Gastrocnemius medialis (tissue), 4 donors: ENCODE measurements around the gene VAT1. TPM values are rescaled to one million over a fixed set of nuclear protein-coding genes. Genes with fewer than 3 reads are reported as not detected.
A peak's percentile ranks its signal among the peaks of the same experiment; 100 is the strongest.

ENCODE experiments used
- ATAC-seq, 2 donors: fragments of 150-250 bp; one replicate each; pipeline ENCODE4 v1.9.1; 2016
- DNase-seq, 2 donors: peaks; one replicate each; pipeline ENCODE4 v3.0.0-alpha.2; 2019
- H3K27ac ChIP-seq, 4 donors: fragments of 200-600 bp; sonication (generic); 1 replicate in 1 of 4; 2 replicates in 3 of 4; pipeline ENCODE4 v1.5.1; 2016 to 2018; ENCODE audit warnings: mild to moderate bottlenecking in 2 of 4, moderate library complexity in 1 of 4
- H3K27me3 ChIP-seq, 3 donors: fragments of 200-600 bp; sonication (generic) in 2 of 3; 1 replicate in 1 of 3; 2 replicates in 2 of 3; pipeline versions ENCODE4 v1.5.1 to v1.6.0; 2016 to 2019; ENCODE audit warnings: mild to moderate bottlenecking in 1 of 3, moderate library complexity in 1 of 3
- H3K36me3 ChIP-seq, 2 donors: fragments of 200-600 bp; sonication (generic) in 1 of 2; one replicate each; pipeline ENCODE4 v1.5.1; 2017 to 2018
- H3K4me1 ChIP-seq, 2 donors: fragments of 200-600 bp; sonication (generic) in 1 of 2; one replicate each; pipeline ENCODE4 v1.5.1; 2016 to 2017; ENCODE audit warnings: mild to moderate bottlenecking in 2 of 2
- H3K4me3 ChIP-seq, 4 donors: fragments of 200-600 bp; sonication (generic) in 3 of 4; 1 replicate in 1 of 4; 2 replicates in 3 of 4; pipeline ENCODE4 v1.5.1; 2016 to 2019; ENCODE audit warnings: mild to moderate bottlenecking in 2 of 4
- H3K9me3 ChIP-seq, 3 donors: fragments of 200-600 bp; sonication (generic) in 2 of 3; 1 replicate in 1 of 3; 2 replicates in 2 of 3; pipeline ENCODE4 v1.5.1; 2016 to 2019
- CTCF ChIP-seq, 5 experiments: fragments of 450-650 bp in 3 of 5; fragments of 200-600 bp in 2 of 5; sonication (generic) in 2 of 5; IDR thresholded peaks in 4 of 5; conservative IDR thresholded peaks in 1 of 5; 1 replicate in 4 of 5; 2 replicates in 1 of 5; pipeline ENCODE4 v1.5.1; 2016 to 2019; ENCODE audit warnings: antibody characterized with exemption in 5 of 5, mild to moderate bottlenecking in 3 of 5, moderate library complexity in 3 of 5
- POLR2A ChIP-seq, 2 donors: fragments of 450-650 bp; IDR thresholded peaks; one replicate each; pipeline ENCODE4 v1.6.1; 2017; ENCODE audit warnings: antibody characterized with exemption in 2 of 2, mild to moderate bottlenecking in 2 of 2, moderate library complexity in 2 of 2
- in situ Hi-C, 4 donors: fragments of 200-750 bp; cut with MboI; loops; one replicate each; pipeline versions ENCODE4 v1.15.0 to v1.8.0; 2017; ENCODE audit warnings: low sequenced_read_pairs in 4 of 4
- intact Hi-C: fragments of 100-400 bp; cut with DNase I; formaldehyde crosslinking; loops from one replicate; pipeline ENCODE4 v1.15.1; 2023; ENCODE audit warnings: low total_unique reads
- total RNA-seq, 4 donors: library from RNA; depleted of rRNA; stranded (reverse); fragments of >200 nt; gene quantifications; one replicate each; pipeline versions ENCODE4 v1.1.0 to v1.2.3, GENCODE V29; 2016

Gene VAT1
- total RNA-seq, 4 donors from 2014 or later: 18.0 to 49.5 (median 35.8) TPM

- no peaks in the 10 kb centered on the region for H3K36me3 ChIP-seq
- in situ Hi-C loops (no loop called here), intact Hi-C loops (no loop called here)
- TF ChIP-seq CTCF (IDR thresholded peaks at IDR 0.05 in 4 of 5, conservative IDR thresholded peaks at IDR 0.05 in 1 of 5) (no peak), POLR2A (IDR thresholded peaks at IDR 0.05) (no peak)
- peaks cover 9 to 11% of the 10 kb centered on the region in 2 donors for H3K4me1 ChIP-seq
- H3K27me3 ChIP-seq: no peaks in the 10 kb centered on the region
- DNase-seq (peak; percentile 30 to 64), ATAC-seq (peak; percentile 22 to 39)
- peak overlapping the region in 1 of 4 donors; percentile 26 for H3K27ac ChIP-seq
- H3K4me3 ChIP-seq: no peak overlapping the region
- no peaks in the 10 kb centered on the region for H3K9me3 ChIP-seq
Measured at GRCh38 chr17:43028221-43028861, 6.2 kb upstream of the VAT1 start.

GRCh38 chr17:43027091-43028032, 5.2 kb upstream of the VAT1 start:
- intact Hi-C loops (no loop called here), in situ Hi-C loops (no loop called here)
- Histone ChIP-seq H3K9me3 (no peaks in the 10 kb centered on the region), H3K36me3 (no peaks in the 10 kb centered on the region), H3K27me3 (no peaks in the 10 kb centered on the region), H3K4me1 (peaks cover 13 to 17% of the 10 kb centered on the region in 2 donors), H3K4me3 (no peak overlapping the region), H3K27ac (no peak overlapping the region)
- ATAC-seq (no peak), DNase-seq (no peak)
- TF ChIP-seq CTCF (IDR thresholded peaks at IDR 0.05 in 4 of 5, conservative IDR thresholded peaks at IDR 0.05 in 1 of 5) (no peak), POLR2A (IDR thresholded peaks at IDR 0.05) (no peak)

- no peaks in the 10 kb centered on the region for H3K9me3 ChIP-seq
- peaks cover 14 to 17% of the 10 kb centered on the region in 2 donors for H3K4me1 ChIP-seq
- no peak overlapping the region for H3K27ac ChIP-seq
- no peak for DNase-seq
- no peak for ATAC-seq
- in situ Hi-C loops (no loop called here), intact Hi-C loops (no loop called here)
- no peak overlapping the region for H3K4me3 ChIP-seq
- TF ChIP-seq CTCF (IDR thresholded peaks at IDR 0.05 in 4 of 5, conservative IDR thresholded peaks at IDR 0.05 in 1 of 5): no peak
- no peak for TF ChIP-seq POLR2A (IDR thresholded peaks at IDR 0.05)
- no peaks in the 10 kb centered on the region for H3K36me3 ChIP-seq
- no peaks in the 10 kb centered on the region for H3K27me3 ChIP-seq
Measured at GRCh38 chr17:43026595-43026994, 4.4 kb upstream of the VAT1 start.

GRCh38 chr17:43025766-43026537, 3.8 kb upstream of the VAT1 start:
- Histone ChIP-seq H3K27me3 (no peaks in the 10 kb centered on the region), H3K27ac (no peak overlapping the region), H3K36me3 (no peaks in the 10 kb centered on the region), H3K9me3 (no peaks in the 10 kb centered on the region), H3K4me1 (peaks cover 14 to 17% of the 10 kb centered on the region in 2 donors), H3K4me3 (no peak overlapping the region)
- no peak for TF ChIP-seq CTCF (IDR thresholded peaks at IDR 0.05 in 4 of 5, conservative IDR thresholded peaks at IDR 0.05 in 1 of 5)
- no peak for TF ChIP-seq POLR2A (IDR thresholded peaks at IDR 0.05)
- ATAC-seq (no peak), DNase-seq (no peak)
- intact Hi-C loops (loop anchor here (2.0 kb wide), 1 partner anchor 145 kb away; the partner anchor contains the start of gene NBR1), in situ Hi-C loops (no loop called here)
